NT2/D1 (cell line): ENCODE measurements around the gene SRGAP1.

Experiments used
- SUZ12 ChIP-seq: IDR thresholded peaks from 2 replicates; pipeline ENCODE4 v1.6.1; 2011; ENCODE audit not compliant: insufficient read length, insufficient read depth; ENCODE audit errors: extremely low read depth
- YY1 ChIP-seq: IDR thresholded peaks from 2 replicates; pipeline ENCODE4 v1.6.1; 2011; ENCODE audit not compliant: insufficient read length, insufficient read depth
- ZNF274 ChIP-seq: IDR thresholded peaks from 2 replicates; pipeline ENCODE4 v1.6.1; 2011; ENCODE audit warnings: mild to moderate bottlenecking, low read depth, low read length

GRCh38 chr12:63882844-63883243 is 38.3 kb downstream of the SRGAP1 start:
- no peak for TF ChIP-seq YY1
- TF ChIP-seq ZNF274: no peak
- TF ChIP-seq SUZ12: no peak
